Measurements from ENCODE around the gene TPBGL.

TPBGL gene

DNA sequence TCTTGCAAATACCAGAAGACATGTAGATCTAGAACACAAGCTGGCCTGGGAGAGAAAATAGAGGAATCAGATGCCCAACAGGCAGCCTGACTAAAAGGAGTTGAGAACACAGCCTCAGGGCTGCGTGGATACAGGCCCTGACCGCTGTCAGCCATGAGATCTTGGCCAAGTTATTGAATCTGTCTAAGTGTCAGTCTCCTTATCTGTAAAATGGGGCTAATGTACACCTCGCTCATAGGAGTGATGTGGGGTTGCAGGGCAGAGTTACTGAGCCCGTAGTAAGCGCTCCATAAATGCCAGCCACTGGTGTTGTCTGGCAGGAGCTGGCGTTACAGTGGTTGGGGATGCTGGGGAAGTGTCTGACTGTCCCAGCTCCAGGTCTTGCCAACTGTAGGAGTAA lies 38.4 kb upstream of the TPBGL start:
- DNase-seq, result no peak

DNA sequence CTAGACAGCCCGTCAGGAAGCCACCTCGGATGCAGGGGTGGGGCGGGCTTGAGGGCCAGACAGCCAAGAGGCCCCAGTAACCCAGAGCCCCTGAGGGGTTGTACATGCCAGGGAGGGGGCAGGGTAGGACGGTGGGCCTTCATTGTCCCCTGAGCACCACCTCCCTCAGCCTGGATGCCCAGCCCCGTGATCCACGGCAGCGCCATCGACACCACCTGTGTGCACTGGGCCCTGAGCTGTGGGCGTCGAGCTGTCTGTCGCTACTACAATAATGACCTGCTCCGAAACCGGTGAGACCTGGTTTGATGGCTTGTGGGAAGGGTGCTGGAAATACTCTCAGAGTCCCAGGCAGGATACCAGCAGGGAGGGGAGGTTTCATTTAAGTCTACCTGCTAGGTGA lies 37.4 kb upstream of the TPBGL start:
- Histone ChIP-seq H3K4me3 (ENCODE audit: low read depth in 1 of 2, low read length in 2 of 2) (no peak overlapping the region), H4K20me1 (ENCODE audit: insufficient read depth, low read length) (peaks cover 11% of the 10 kb centered on the region; the same call in 1 of the 2 replicates), H3K4me2 (ENCODE audit: insufficient read depth, low read length) (no peak overlapping the region), H3K9me3 (ENCODE audit: insufficient read depth, low read length, severe bottlenecking) (no peaks in the 10 kb centered on the region), H3K36me3 (ENCODE audit: insufficient read depth, low read length) (no peaks in the 10 kb centered on the region), H3K4me1 (ENCODE audit: insufficient read depth, low read length) (no peaks in the 10 kb centered on the region), H3K79me2 (ENCODE audit: insufficient read depth, low read length) (no peaks in the 10 kb centered on the region), H3K9ac (ENCODE audit: low read depth, low read length) (no peak overlapping the region), H3K27ac (ENCODE audit: low read length) (no peak overlapping the region), H3K27me3 (ENCODE audit: insufficient read depth, low read length, poor library complexity) (peaks cover 4% of the 10 kb centered on the region), H2AFZ (ENCODE audit: low read depth, low read length) (no peak overlapping the region)
- ATAC-seq (ENCODE audit: insufficient read depth, low read depth) (no peak), DNase-seq (no peak)
- TF ChIP-seq, protein P1, sequence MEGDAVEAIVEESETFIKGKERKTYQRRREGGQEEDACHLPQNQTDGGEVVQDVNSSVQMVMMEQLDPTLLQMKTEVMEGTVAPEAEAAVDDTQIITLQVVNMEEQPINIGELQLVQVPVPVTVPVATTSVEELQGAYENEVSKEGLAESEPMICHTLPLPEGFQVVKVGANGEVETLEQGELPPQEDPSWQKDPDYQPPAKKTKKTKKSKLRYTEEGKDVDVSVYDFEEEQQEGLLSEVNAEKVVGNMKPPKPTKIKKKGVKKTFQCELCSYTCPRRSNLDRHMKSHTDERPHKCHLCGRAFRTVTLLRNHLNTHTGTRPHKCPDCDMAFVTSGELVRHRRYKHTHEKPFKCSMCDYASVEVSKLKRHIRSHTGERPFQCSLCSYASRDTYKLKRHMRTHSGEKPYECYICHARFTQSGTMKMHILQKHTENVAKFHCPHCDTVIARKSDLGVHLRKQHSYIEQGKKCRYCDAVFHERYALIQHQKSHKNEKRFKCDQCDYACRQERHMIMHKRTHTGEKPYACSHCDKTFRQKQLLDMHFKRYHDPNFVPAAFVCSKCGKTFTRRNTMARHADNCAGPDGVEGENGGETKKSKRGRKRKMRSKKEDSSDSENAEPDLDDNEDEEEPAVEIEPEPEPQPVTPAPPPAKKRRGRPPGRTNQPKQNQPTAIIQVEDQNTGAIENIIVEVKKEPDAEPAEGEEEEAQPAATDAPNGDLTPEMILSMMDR (IDR thresholded peaks at IDR 0.05; ENCODE audit: borderline replicate concordance, extremely low read depth, low read length, poor library complexity, severe bottlenecking), result no peak
- no peak for TF ChIP-seq EZH2 (IDR thresholded peaks at IDR 0.05; ENCODE audit: borderline replicate concordance, low read depth, low read length, severe bottlenecking)

More for the DNA sequence above, 38.4 kb upstream of the TPBGL start:
- no peak overlapping the region for H3K27ac ChIP-seq (ENCODE audit: low read length)
- peaks cover 11% of the 10 kb centered on the region; the same call in 1 of the 2 replicates for H4K20me1 ChIP-seq (ENCODE audit: insufficient read depth, low read length)
- H3K79me2 ChIP-seq (ENCODE audit: insufficient read depth, low read length), result no peaks in the 10 kb centered on the region
- no peaks in the 10 kb centered on the region for H3K9me3 ChIP-seq (ENCODE audit: insufficient read depth, low read length, severe bottlenecking)
- ATAC-seq (ENCODE audit: insufficient read depth, low read depth), result no peak
- no peaks in the 10 kb centered on the region for H3K4me1 ChIP-seq (ENCODE audit: insufficient read depth, low read length)
- H3K27me3 ChIP-seq (ENCODE audit: insufficient read depth, low read length, poor library complexity), result no peaks in the 10 kb centered on the region
- no peak overlapping the region for H3K4me2 ChIP-seq (ENCODE audit: insufficient read depth, low read length)
- no peak overlapping the region for H3K9ac ChIP-seq (ENCODE audit: low read depth, low read length)
- no peaks in the 10 kb centered on the region for H3K36me3 ChIP-seq (ENCODE audit: insufficient read depth, low read length)
- no peak overlapping the region for H3K4me3 ChIP-seq (ENCODE audit: low read depth in 1 of 2, low read length in 2 of 2)
- TF ChIP-seq EZH2 (IDR thresholded peaks at IDR 0.05; ENCODE audit: borderline replicate concordance, low read depth, low read length, severe bottlenecking), result no peak
- TF ChIP-seq, protein P1 (IDR thresholded peaks at IDR 0.05; ENCODE audit: borderline replicate concordance, extremely low read depth, low read length, poor library complexity, severe bottlenecking), result no peak
- no peak overlapping the region for H2AFZ ChIP-seq (ENCODE audit: low read depth, low read length)

DNA sequence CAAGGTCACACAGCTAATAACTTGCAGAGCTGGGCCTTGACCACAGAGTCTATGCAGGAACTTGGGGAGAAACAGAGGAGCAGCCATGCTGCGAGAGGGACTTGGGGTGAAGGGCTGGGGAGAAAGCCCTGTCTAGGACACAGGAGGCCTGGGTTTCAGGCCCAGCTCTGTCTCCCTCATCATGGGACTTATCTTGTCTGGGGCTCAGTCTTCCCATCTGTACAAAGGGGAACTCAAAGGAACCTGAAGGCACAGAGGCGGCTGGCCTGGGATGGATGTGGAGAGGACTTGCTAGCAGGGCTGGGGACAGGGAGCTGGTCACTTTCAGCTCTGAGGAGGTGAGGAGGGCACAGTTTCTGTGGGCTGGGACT lies 36.9 kb upstream of the TPBGL start:
- Histone ChIP-seq H3K9me3 (ENCODE audit: insufficient read depth, low read length, severe bottlenecking) (no peaks in the 10 kb centered on the region), H3K4me2 (ENCODE audit: insufficient read depth, low read length) (no peak overlapping the region), H3K4me3 (ENCODE audit: low read depth in 1 of 2, low read length in 2 of 2) (no peak overlapping the region), H3K36me3 (ENCODE audit: insufficient read depth, low read length) (no peaks in the 10 kb centered on the region), H3K79me2 (ENCODE audit: insufficient read depth, low read length) (no peaks in the 10 kb centered on the region), H3K4me1 (ENCODE audit: insufficient read depth, low read length) (no peaks in the 10 kb centered on the region), H2AFZ (ENCODE audit: low read depth, low read length) (no peak overlapping the region), H3K27ac (ENCODE audit: low read length) (no peak overlapping the region), H3K9ac (ENCODE audit: low read depth, low read length) (no peak overlapping the region), H4K20me1 (ENCODE audit: insufficient read depth, low read length) (peaks cover 11% of the 10 kb centered on the region; the same call in 1 of the 2 replicates), H3K27me3 (ENCODE audit: insufficient read depth, low read length, poor library complexity) (peaks cover 4% of the 10 kb centered on the region)
- TF ChIP-seq EZH2 (IDR thresholded peaks at IDR 0.05; ENCODE audit: borderline replicate concordance, low read depth, low read length, severe bottlenecking), result no peak
- TF ChIP-seq, protein P1 (IDR thresholded peaks at IDR 0.05; ENCODE audit: borderline replicate concordance, extremely low read depth, low read length, poor library complexity, severe bottlenecking), result no peak
- ATAC-seq (ENCODE audit: insufficient read depth, low read depth) (no peak), DNase-seq (no peak)

Data from DND-41 (cell line).